ENCODE results near the gene FGF10.

FGF10 gene

GRCh38 chr5:44267909-44268308 lies 121.3 kb downstream of the FGF10 start:
- DNase-seq (ENCODE audit: low read depth) = no peak
- no peak overlapping the region for H3K4me3 ChIP-seq (ENCODE audit: low read depth, low read length)

- no peak overlapping the region for H3K4me3 ChIP-seq (ENCODE audit: low read depth, low read length)
- DNase-seq (ENCODE audit: low read depth) = no peak
Measured at GRCh38 chr5:44266882-44267576, 122.2 kb downstream of the FGF10 start.

GRCh38 chr5:44265713-44266112 lies 123.5 kb downstream of the FGF10 start:
- no peak for DNase-seq (ENCODE audit: low read depth)
- H3K4me3 ChIP-seq (ENCODE audit: low read depth, low read length) = no peak overlapping the region

GRCh38 chr5:44260793-44261192 lies 128.4 kb downstream of the FGF10 start:
- H3K4me3 ChIP-seq (ENCODE audit: low read depth, low read length) = no peak overlapping the region
- no peak for DNase-seq (ENCODE audit: low read depth)

- no peak for DNase-seq (ENCODE audit: low read depth)
- H3K4me3 ChIP-seq (ENCODE audit: low read depth, low read length) = no peak overlapping the region
Measured at GRCh38 chr5:44257653-44258365, 131.4 kb downstream of the FGF10 start.

- H3K4me3 ChIP-seq (ENCODE audit: low read depth, low read length) = no peak overlapping the region
- DNase-seq (ENCODE audit: low read depth) = no peak
Measured at GRCh38 chr5:44257221-44257620, 132.0 kb downstream of the FGF10 start.
